Activated CD8-positive, alpha-beta memory T cell treated with anti-CD3 and anti-CD28 coated beads, Interleukin-2, amount 50 U/mL, for 48 hours (primary cell): ENCODE measurements around the gene NUP214.
"Not testable (repeated sequence)": the region's sequence is repeated elsewhere in the genome, so short reads cannot be mapped to it uniquely, and the experiment has no call there.

Source experiments
- DNase-seq: peaks from one replicate; pipeline ENCODE4 v3.0.0-alpha.2; 2020

Gene NUP214

DNA sequence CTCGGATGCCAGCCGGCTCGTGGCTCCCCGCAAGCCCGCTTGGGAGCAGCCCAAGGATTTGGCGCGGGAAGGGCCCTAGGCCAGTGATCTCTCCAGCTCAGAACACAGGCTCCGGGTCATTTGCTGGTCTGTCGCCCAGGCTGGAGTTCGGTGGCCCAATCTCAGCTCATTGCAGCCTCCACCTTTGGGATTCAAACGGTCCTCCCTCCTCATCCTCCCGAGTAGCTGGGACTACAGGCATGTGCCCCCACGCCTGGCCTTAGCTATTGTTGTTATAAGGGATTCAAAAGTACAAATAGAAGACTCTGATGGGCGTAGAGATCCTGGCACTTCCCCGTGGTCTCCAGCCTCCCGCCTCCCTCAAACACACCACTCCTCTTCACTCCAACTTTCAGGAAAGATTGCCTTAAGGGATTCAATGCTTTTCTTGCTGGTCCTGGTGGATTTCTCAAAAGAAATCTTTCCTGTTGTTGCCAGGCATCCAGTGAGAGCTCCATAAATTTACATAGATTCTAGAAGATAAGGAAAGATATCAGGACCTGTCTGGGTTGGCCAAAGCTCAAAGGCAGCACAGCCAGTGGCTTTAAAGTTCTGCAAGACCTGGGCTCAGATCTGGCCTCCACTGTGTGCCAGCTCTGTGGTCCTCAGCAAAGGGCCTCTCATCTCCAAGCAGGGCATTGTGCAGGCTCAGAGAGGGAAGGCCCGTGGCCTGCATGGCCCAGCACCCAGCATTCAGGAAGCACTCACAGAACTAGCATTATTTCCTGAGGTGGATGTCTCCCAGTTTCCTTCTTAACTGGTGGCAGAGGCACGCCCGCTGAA, 28.0 kb upstream of the NUP214 start:
- no peak for DNase-seq

DNA sequence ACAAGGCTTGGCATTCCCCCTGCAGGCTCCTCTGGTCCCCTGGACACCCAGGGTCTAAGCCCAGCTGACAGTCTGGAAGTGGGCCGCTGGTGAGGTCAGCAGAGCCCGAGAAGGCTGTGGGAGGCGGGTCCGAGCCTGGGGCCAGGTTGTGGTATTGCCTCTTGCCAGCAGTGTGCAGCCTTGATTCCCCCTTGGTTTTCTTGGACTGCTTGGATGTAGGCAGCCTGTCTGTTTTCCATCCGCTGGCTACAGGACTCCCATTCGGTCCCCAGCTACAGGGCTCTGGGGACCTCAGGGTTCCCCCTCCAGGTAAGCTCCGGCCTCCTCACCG, 27.5 kb upstream of the NUP214 start:
- no peak for DNase-seq

DNA sequence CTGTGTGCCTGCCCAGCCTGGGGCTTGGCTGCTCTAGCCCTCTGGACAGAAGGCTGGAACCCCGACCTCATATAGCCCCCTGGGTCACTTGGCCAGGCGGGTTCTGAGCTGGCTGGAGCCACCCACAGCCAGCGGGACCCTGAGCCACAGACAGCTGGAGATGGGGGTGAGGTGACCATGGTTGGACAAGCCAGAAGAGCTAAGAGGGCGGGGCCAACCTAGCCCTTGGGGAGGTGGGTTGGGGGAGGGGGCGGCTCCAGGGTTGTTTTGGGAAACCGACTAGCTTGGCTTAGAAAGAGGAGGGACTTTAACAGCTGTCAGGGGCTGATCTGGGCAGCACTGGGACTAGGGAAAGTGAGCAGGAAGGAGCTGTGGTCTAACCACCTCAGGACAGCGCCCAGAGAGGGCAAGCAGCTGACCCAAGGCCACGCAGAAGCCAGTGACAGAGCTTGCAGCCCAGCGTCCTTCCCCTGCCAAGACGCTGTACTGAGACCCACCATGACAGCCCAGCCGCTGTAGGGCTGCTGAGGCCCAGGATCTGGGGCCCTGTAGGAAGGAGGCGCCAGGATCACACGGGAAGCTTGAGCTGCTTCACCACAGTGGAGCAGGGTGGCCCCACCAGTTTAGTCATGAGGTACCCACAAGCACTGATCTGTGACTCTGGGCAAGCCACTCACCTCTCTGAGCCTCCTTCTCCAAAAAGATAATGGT, 26.8 kb upstream of the NUP214 start:
- no peak for DNase-seq

DNA sequence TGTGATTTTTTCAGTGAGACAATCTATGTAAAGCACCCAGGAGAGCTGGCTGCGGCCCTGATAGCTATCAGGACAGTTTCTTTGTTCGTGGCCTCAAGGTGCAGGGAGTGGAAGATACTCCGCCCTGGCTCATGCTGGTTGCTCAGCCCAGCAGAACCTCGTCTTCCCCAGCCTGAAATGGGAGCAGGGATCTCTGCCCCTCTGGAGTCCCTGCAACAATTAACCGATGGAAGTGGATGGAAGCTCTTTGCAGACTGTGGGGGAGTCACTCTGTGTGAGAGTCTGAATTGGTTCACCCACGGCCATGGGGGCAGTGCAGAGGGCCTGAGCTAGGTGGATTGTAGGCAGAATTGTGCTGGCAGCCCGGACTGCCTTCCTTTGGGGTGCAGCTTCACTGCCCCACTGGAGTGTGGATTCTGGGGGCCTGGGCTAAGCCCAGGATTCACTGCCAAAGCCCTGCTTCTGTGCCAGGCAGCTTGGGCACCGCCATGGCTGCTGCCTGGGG, 26.2 kb upstream of the NUP214 start:
- DNase-seq = no peak

DNA sequence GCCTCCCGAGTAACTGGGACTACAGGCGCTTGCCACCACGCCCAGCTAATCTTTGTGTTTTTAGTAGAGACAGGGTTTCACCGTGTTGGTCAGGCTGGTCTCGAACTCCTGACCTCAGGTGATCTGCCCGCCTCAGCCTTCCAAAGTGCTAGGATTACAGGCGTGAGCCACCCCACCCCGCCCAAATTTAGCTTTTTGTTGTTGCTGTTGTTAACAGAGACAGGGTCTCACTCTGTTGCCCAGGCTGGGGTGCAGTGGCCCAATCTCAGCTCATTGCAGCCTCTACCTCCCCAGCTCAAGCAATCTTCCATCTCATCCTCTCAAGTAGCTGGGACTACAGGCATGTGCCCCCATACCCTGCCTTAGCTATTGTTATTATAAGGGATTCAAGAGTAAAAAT, 25.5 kb upstream of the NUP214 start:
- not testable (repeated sequence) for DNase-seq

DNA sequence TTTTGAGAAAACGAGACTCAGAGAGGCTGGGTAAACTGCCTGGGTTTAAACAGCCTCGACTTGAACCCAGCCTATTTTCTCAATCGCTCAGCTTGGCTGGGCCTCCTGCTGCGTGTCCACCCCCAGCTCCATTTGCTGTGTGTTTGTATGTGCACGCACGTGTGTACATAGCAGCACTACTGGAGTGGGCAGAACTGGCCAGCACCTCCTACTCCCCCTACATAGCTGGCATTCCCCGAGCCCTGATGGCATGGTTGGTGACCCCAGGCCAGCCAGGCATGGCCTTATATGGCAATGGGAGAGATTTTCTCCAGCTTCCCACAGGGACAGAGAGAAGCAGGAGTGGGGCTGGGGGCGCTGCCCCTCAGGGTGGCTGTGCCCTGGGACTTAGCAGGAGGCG, 24.9 kb upstream of the NUP214 start:
- no peak for DNase-seq

DNA sequence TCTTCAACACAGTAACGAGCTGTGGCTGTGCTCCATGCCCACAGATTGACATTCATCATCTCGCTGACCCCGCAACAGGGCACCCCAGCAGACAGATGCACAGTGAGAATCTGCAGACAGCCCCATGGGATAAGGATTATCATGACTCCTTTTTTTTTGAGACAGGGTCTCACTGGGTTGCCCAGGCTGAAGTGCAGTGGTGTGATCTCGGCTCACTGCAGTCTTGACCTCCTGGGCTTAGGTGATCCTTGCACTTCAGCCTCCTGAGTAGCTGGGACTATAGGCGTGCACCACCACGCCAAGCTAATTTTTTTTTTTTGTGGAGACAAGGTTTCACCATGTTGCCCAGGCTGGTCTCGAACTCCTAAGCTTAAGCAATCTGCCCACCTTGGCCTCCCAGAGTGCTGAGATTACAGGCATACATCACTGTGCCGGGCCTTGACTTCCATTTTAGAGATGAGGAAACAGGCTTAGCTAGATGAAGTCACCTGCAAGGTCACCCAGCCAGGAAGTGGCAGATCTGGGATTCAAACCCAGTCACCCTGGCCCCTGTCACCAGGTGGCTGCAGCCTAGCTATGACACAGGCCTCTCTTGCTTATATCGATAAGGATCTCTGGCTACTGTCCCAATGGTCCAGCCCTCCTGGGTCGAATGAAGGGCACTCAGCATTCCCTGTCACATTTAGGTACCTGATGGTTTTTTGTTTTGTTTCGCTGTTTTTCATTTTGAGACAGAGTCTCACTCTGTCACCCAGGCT, 24.0 kb upstream of the NUP214 start:
- DNase-seq = no peak

DNA sequence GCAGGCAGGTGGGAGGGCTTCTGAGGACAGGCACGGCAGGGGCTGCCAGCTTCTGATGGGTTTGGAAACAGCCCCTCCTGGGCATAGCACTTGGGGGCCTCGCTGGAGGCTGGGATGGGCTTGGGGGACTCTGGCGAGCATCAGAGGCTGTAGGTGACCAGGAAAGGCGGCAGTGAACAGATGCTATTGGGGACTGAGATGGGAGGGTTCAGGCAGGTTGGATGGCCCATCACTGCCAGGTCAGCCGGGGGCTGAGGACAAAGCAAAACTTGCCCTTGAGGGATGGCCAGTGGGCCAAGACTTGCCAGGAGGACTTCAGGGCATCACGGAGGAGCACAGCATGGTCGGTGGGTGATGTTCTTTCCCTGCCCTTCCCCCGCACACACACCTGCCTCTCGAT, 22.4 kb upstream of the NUP214 start:
- no peak for DNase-seq

DNA sequence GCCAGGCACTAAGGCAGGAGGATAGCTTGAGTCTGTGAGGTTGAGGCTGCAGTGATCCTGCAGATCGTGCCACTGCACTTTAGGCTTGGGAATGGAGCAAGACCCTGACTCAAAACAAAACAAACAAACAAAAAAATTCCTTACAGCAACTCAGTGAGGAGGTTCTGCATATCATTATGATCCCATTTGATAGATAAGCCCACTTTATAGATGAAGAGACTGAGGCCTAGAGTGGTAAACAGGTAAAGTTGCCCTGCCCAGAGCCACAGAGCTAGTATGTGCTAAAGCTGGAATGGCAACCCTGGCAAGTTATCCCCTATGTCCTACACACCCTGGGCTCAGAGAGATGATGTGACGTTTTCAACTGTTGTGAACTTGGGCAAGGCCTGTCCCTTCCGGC, 21.9 kb upstream of the NUP214 start:
- DNase-seq = no peak

DNA sequence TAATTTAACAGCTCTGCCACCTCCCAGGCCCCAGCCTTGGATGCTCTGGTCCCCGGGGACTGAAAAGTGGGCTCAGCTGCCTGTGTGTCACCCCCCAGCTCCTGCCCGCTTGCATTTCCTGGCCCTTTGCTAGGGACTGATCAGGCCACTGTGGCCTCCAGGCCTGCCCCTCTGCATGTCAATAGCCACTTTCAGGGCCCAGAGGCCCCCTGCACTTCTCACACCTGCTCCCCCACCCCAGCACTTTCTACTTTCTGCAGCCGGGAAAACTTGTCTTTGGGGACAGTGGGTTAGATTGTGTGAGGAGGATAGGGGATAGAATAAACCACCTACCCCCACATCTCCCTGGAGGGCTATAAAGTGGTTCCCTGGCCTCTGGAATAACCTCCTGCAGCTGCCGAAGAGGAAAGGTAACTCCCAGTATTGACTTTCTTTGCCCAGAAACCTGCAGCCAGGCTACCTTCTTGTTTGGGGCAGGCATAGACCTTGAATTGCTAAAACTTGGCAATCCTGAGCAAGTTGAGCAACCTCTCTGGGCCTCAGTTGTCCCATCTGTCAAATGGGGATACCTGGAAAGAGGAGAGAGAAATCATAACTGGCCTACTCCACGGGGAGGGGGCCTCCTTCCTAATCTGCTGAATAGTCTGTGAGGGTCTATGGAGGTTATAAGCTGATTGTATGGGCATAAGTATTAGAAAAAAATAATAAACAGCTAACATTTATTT, 21.2 kb upstream of the NUP214 start:
- no peak for DNase-seq

DNA sequence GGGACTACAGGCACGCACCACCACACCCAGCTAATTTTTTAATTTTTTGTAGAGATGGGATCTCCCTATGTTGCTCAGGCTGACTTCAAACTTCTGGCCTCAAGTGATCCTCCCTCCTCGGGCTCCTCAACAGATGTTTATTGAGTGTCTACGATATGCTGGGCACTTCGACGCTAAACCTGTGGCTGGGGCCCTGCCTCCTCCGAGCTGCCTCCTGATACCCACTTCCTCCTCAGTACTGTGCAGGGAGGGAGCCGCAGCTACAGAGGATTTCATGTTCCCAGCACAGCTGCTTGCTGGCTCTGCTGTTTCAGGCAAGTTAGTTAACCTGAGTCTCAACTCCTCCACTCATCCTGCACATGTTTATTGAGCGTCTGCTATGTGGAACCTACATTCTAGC, 19.4 kb upstream of the NUP214 start:
- no peak for DNase-seq

DNA sequence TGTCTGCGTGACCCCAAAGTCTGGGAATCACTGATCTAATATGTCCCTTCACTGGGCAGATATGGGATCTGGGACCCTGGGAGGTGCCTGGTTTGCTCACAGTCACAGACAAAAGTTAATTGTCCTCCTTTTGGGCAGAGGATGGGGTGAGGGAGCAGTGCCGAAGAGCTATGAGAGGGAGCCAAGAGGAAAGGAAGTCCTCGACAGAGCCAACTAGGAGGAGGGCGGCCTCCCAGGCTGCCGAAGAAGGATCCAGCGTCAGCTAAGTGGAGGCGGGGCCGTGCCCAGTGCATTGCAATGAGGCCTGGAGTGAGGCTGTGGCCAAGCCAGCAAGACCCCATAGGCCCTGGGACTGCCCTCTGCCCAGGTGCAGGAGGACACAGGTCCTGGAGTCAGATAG, 17.6 kb upstream of the NUP214 start:
- DNase-seq = no peak

DNA sequence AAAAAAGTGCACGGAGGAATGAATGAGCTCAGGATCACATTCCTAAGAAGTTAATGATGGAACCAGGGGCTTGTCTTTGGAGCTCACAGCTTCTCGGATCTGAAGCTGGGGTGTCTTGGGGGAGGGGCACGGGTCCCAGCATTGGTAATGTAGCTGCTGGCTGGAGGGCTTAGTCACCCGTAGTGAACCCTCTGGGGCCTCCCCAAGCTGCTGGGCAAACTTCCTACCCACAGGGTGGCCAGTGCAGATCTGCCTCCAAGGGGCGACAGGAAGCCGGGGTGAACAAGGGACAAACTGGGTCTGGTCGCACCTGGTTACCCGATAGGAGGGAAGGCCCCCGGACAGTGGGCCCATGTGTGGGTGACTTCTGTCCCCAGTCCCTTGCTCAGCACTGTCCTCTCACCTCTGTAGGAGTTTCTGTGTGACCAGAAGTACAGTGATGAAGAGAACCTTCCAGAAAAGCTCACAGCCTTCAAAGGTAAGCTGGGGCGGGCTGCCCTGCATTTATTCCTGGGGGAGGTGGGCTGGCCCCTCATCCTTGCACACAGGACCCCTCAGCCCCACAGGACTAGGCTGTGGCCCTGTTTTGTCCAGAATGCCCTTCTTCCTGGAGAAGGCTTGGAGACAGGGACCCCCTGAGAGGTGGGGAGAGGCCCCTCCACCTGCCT, 14.1 kb upstream of the NUP214 start:
- DNase-seq = no peak

DNA sequence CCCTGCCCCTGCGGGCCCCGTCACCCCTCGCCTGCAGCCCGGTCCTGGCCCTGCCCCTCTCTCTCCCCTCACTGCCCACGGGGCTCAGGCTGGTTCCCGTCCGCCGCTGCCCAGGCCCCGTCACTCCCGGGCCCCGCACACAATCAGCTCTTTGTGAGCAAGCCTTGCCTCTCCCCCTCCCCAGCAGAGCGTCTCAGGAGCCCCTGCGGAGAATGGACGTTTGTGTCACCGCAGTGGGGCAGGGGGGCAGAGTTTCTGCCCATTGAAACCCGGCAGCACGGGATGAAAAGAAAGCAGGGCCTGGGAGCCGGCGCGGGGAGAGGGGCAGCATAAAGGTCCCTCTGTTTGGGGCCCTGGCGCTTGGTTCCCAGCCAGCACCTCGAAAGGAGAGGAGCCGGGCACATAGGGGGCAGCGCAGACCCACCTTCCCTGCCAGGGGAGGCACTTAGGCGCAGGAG, 13.5 kb upstream of the NUP214 start:
- DNase-seq = no peak

DNA sequence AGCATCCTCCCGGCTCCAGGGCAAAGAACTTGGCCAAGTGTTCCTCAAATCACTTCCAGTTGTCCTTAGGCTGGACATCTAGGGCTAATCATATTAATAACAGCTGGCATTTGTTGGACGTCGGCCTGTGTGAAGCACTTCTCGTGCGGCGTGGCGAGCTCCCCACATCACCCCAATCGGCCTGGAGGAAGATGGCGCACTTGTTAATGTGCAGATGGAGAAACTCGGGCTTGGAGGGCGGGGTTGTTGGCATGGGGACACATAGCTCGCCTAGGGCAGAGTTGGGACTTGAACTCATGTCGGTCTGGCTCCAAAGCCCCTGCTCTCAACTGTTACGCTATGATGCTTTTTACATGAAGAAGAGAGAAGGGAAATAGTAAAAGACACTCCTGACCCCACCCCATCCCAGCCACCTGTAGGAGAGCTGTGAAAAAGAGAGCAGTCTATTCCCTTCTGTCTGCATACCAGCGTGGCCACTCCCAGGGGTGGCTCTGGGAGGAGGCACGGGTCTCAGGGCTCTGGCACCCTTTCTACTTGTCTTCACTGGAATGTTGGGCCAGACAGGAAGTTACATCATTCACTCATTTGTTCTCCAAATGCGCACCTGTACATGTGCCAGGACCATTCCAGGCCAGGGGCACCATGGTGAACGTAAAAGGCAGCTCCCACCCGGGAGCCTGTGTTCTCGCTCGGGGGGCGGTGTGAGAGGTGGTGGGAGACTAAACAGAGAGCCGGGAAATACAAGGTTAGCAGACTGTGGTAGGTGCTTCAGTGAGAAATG, 12.8 kb upstream of the NUP214 start:
- no peak for DNase-seq

DNA sequence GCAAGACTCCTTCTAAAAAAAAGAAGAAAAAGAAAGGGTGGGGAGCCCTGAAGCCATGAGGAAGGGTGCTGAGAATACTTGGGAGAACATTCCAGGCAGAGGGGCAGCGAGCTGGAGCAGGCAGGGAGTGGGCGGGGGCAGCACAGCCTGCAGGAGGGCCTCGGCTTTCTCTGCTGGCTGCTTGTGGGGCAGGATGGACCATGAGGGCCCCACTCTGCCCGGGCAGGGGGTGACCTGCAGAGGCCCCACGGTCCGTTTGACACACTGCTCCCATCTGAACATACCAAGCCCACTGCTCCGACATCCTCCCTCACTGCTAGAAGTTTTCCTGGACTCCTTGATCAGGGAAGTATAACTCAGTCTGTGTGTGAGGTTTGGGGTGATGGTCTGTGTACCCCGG, 11.7 kb upstream of the NUP214 start:
- DNase-seq = no peak

DNA sequence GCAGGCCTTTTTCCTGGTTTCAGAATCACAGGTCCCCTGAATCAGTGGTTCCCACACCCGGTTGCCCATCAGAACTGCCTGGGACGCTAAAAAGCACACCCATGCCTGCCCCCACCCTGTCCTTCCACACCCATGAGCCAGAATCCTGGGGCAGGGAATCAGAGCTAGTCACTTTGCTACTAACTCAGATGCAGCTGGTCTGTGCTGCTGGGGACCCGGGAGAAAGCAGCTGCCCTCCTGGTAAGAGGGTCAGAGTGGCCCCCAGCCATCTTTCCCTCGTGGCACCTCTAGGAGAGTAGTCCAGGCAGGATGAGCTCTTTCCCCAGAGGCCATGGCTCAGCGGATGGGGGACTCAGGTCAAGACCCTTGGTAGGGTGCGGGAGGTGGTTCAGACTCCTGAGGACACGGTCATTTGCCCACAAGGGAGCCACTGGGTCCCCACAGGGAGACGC, 11.3 kb upstream of the NUP214 start:
- no peak for DNase-seq

DNA sequence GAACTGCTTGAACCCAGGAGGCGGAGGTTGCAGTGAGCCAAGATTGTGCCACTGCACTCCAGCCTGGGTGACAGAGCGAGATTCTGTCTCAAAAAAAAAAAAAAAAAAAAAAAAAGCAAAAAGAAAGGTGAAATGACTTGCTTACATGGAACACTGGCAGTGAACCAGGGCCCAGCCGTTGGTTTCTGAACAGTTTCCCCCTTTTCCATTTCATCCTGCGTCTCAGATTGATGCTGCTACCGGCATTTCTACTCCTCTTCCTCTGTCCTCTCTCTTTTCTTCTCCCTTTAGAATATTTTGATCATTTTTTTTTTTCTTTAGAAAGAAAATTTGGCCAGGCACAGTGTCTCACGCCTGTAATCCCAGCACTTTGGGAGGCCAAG, 10.0 kb upstream of the NUP214 start:
- not testable (repeated sequence) for DNase-seq

DNA sequence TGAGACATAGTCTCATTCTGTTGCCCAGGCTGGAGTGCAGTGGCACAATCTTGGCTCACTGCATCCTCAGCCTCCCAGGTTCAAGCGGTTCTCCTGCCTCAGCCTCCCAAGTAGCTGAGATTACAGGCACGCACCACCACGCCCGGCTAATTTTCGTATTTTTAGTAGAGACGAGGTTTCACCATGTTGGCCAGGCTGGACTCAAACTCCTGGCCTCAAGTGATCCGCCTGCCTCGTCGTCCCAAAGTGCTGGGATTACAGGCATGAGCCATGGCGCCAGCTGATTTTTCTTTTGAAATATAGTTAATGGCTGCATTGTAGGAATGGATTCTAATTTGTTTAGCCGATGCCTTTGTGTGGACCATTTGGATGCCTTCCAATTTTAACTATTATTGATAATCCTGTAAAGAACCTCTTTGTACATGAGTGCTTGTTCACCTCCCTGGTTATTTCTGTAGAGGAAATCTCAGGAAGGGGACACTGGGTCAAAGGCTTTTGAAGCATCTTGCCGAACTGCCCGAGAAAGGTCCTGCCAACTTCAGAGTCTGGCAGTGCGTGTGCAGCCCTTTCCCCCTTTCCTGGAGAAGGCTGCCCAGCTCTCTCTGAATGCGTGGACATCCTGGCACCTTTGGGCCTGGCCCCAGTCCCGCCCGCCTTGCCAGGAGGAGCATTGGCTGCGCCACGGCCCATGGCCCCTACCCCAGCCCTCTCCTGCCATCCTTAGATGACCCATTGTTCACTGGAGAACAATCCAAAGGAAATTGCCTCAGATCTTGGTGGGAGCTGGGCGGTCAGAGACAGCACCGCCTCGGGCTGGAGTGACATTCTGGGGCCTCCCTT, 8.9 kb upstream of the NUP214 start:
- no peak for DNase-seq

DNA sequence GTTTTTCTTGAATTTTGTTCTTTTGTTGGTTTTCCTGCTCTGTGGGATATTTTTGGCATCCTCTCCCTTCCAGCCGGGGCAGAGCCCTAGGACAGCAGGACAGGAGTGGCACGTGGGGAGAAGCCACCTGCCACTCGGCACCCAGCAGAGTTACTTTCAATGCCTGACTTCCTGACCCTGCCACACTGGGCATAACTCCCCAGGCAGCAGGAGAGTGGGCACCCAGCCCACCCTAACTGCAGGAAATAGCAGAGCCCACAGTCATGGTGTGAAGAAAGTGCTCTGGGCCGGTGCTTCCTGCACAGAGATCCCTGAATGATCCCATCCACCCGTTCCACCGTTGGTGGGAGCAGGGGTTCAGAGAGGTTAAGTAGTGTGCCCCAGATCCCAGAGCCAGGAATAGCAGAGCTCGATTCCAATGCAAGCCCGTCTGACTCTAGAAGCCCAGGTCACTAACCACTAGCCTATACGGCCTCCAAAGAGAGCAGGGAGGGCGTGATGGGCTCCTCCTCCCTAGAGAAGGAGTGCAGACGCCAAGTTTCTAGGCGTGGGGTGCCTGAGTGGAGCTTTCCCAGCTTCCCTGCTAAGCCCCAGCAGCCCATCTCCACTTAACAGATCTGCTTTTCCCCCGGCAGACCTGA, 8.1 kb upstream of the NUP214 start:
- no peak for DNase-seq
